B cell (primary cell): Measurements from ENCODE around the gene ANTXRL.
"Not testable (repeated sequence)": the region's sequence is repeated elsewhere in the genome, so short reads cannot be mapped to it uniquely, and the experiment has no call there.

Source experiments
- CTCF ChIP-seq: fragments of 200-600 bp; IDR thresholded peaks from one replicate; pipeline ENCODE4 v1.8.0; 2022; ENCODE audit warnings: antibody characterized with exemption, mild to moderate bottlenecking
- EZH2 ChIP-seq: IDR thresholded peaks from 2 replicates; pipeline ENCODE4 v1.6.1; 2012; ENCODE audit warnings: borderline replicate concordance, low read depth, mild to moderate bottlenecking, moderate library complexity, low read length; ENCODE audit not compliant: insufficient read depth, poor library complexity, severe bottlenecking

- not testable (repeated sequence) for TF ChIP-seq CTCF, EZH2
Observed at GRCh38 chr10:46374410-46374809, 87.6 kb downstream of the ANTXRL start.
